Upper lobe of left lung (tissue), 6 donors: Measurements from ENCODE around the gene SLC35G3. TPM values are rescaled to one million over a fixed set of nuclear protein-coding genes. Genes with fewer than 3 reads are reported as not detected.
"Not testable (repeated sequence)": the region's sequence is repeated elsewhere in the genome, so short reads cannot be mapped to it uniquely, and the experiment has no call there.

Experiments
- ATAC-seq, 2 donors: fragments of 200-7000 bp; cut with Tn5 transposase; one replicate each; pipeline ENCODE4 v1.9.1; 2022; ENCODE audit warnings: mild to moderate bottlenecking in 2 of 2, moderate library complexity in 2 of 2; ENCODE audit not compliant: low FRiP score in 2 of 2
- DNase-seq, 2 donors: peaks; one replicate each; pipeline ENCODE4 v3.0.0-alpha.2; 2019 to 2020
- H3K27ac ChIP-seq, 4 donors: fragments of 200-600 bp; sonication (generic); one replicate each; pipeline ENCODE4 v1.5.1; 2016 to 2019
- H3K27me3 ChIP-seq, 4 donors: fragments of 200-600 bp; sonication (generic); one replicate each; pipeline ENCODE4 v1.5.1; 2017 to 2019
- H3K36me3 ChIP-seq, 4 donors: fragments of 200-600 bp; sonication (generic); one replicate each; pipeline ENCODE4 v1.5.1; 2016 to 2019
- H3K4me1 ChIP-seq, 4 donors: fragments of 200-600 bp; sonication (generic); one replicate each; pipeline ENCODE4 v1.5.1; 2018 to 2019
- H3K4me3 ChIP-seq, 4 donors: fragments of 200-600 bp; sonication (generic); one replicate each; pipeline ENCODE4 v1.5.1; 2017 to 2019; ENCODE audit warnings: mild to moderate bottlenecking in 2 of 4, moderate library complexity in 1 of 4
- H3K9me3 ChIP-seq, 4 donors: fragments of 200-600 bp; sonication (generic); one replicate each; pipeline ENCODE4 v1.5.1; 2018 to 2019
- EP300 ChIP-seq, 4 donors: sonication (generic); formaldehyde crosslinking; IDR thresholded peaks; one replicate each; pipeline ENCODE4 v1.5.1; 2017; ENCODE audit warnings: antibody characterized with exemption in 4 of 4, control low read depth in 2 of 4
- POLR2A ChIP-seq, 4 donors: fragments of 450-650 bp; IDR thresholded peaks; one replicate each; pipeline ENCODE4 v1.5.1; 2016 to 2017; ENCODE audit warnings: antibody characterized with exemption in 4 of 4, mild to moderate bottlenecking in 2 of 4
- POLR2AphosphoS5 ChIP-seq, 2 donors: sonication (generic); formaldehyde crosslinking; IDR thresholded peaks; one replicate each; pipeline ENCODE4 v1.5.1; 2017; ENCODE audit warnings: antibody characterized with exemption in 2 of 2
- WGBS, 2 donors: methylation state at CpG; one replicate each; pipeline ENCODE4 v1.1.5; 2017 to 2018; 5-methylcytosine and 5-hydroxymethylcytosine counted together
- total RNA-seq, 6 donors: library from RNA; depleted of rRNA in 4 of 6; stranded (reverse); fragments of >200 nt in 4 of 6; gene quantifications; one replicate each; pipeline versions ENCODE4 v1.1.0 to v1.2.1, GENCODE V29; 2016 to 2021
- TF ChIP-seq, protein P1 (sequence below), 6 experiments: fragments of 450-650 bp in 4 of 6; fragments of 200-600 bp in 2 of 6; sonication (generic) in 2 of 6; IDR thresholded peaks; one replicate each; pipeline ENCODE4 v1.5.1; 2016 to 2019; ENCODE audit warnings: antibody characterized with exemption in 6 of 6
- donor health status: DM: no; HTN: no; CAD: no; lungs with moderate emphysema.
- donor health status: DM: no; HTN: yes; CAD: no; lungs with severe emphysema.

SLC35G3 gene
- total RNA-seq, 6 donors from 2014 or later, result not detected

DNA sequence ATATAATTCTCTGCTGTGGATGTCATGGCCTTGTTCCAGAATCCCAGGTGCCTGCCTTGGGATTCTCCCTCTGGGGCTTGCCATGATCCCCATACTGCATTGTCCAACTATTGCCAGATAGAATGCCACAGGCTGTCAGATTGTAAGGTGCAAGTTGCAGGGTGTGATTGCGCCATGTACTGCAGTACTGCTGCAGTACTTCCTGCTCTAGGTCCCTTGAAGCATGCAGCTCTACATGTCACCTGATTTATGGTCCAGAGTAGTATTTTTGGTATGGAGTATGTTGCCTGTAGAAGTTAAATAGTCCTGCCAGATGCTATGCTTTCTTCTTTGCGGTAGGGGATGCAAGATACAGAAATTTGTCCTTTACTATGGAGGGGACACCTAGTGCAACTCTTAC, 41.7 kb upstream of the SLC35G3 start:
- ATAC-seq (no peak), DNase-seq (no peak)
- Histone ChIP-seq H3K27ac (no peak overlapping the region), H3K36me3 (no peaks in the 10 kb centered on the region), H3K27me3 (no peaks in the 10 kb centered on the region), H3K9me3 (no peaks in the 10 kb centered on the region), H3K4me1 (no peaks in the 10 kb centered on the region), H3K4me3 (no peak overlapping the region)
- 49 to 92% methylated on average over 1 to 2 of the region's 2 CpGs for WGBS, 2 donors
- TF ChIP-seq, protein P1, sequence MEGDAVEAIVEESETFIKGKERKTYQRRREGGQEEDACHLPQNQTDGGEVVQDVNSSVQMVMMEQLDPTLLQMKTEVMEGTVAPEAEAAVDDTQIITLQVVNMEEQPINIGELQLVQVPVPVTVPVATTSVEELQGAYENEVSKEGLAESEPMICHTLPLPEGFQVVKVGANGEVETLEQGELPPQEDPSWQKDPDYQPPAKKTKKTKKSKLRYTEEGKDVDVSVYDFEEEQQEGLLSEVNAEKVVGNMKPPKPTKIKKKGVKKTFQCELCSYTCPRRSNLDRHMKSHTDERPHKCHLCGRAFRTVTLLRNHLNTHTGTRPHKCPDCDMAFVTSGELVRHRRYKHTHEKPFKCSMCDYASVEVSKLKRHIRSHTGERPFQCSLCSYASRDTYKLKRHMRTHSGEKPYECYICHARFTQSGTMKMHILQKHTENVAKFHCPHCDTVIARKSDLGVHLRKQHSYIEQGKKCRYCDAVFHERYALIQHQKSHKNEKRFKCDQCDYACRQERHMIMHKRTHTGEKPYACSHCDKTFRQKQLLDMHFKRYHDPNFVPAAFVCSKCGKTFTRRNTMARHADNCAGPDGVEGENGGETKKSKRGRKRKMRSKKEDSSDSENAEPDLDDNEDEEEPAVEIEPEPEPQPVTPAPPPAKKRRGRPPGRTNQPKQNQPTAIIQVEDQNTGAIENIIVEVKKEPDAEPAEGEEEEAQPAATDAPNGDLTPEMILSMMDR (IDR thresholded peaks at IDR 0.05), result no peak
- TF ChIP-seq POLR2A (IDR thresholded peaks at IDR 0.05) (no peak), EP300 (IDR thresholded peaks at IDR 0.05) (no peak), POLR2AphosphoS5 (IDR thresholded peaks at IDR 0.05) (no peak)

GRCh38 chr17:35235289-35235688, 41.1 kb upstream of the SLC35G3 start:
- no peaks in the 10 kb centered on the region for H3K27me3 ChIP-seq
- TF ChIP-seq EP300 (IDR thresholded peaks at IDR 0.05), result no peak
- TF ChIP-seq, protein P1 (IDR thresholded peaks at IDR 0.05), result no peak
- no peak for TF ChIP-seq POLR2AphosphoS5 (IDR thresholded peaks at IDR 0.05)
- no peak for TF ChIP-seq POLR2A (IDR thresholded peaks at IDR 0.05)
- no peak overlapping the region for H3K27ac ChIP-seq
- no peaks in the 10 kb centered on the region for H3K4me1 ChIP-seq
- H3K4me3 ChIP-seq, result no peak overlapping the region
- H3K36me3 ChIP-seq, result no peaks in the 10 kb centered on the region
- no peak for ATAC-seq
- no peaks in the 10 kb centered on the region for H3K9me3 ChIP-seq
- DNase-seq, result no peak
- 83 to 93% methylated on average over 3 of the region's 3 CpGs for WGBS, 2 donors

DNA sequence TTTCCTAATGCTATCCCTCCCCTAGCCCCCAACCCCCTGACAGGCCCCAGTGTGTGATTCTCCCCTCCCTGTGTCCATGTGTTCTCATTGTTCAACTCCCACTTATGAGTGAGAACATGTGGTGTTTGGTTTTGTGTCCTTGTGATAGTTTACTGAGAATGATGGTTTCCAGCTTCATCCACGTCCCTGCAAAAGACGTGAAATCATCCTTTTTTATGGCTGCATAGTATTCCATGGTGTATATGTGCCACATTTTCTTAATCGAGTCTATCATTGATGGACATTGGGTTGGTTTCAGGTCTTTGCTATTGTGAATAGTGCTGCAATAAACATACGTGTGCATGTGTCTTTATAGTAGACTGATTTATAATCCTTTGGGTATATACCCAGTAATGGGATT, 40.1 kb upstream of the SLC35G3 start:
- not testable (repeated sequence) for H3K4me3 ChIP-seq, H3K27ac ChIP-seq, H3K9me3 ChIP-seq, H3K27me3 ChIP-seq, H3K4me1 ChIP-seq, ATAC-seq, DNase-seq, H3K36me3 ChIP-seq
- 90 to 92% methylated on average over 4 of the region's 4 CpGs for WGBS, 2 donors

- Histone ChIP-seq H3K4me3 (no peak overlapping the region), H3K36me3 (no peaks in the 10 kb centered on the region), H3K27me3 (no peaks in the 10 kb centered on the region), H3K4me1 (no peaks in the 10 kb centered on the region), H3K9me3 (no peaks in the 10 kb centered on the region), H3K27ac (no peak overlapping the region)
- DNase-seq (no peak), ATAC-seq (no peak)
- TF ChIP-seq POLR2A (IDR thresholded peaks at IDR 0.05) (no peak), EP300 (IDR thresholded peaks at IDR 0.05) (no peak), POLR2AphosphoS5 (IDR thresholded peaks at IDR 0.05) (no peak)
- TF ChIP-seq, protein P1 (IDR thresholded peaks at IDR 0.05), result no peak
- WGBS, 2 donors, result 86 to 87% methylated on average over 1 of the region's 1 CpG
Measured at GRCh38 chr17:35229638-35230037, 35.4 kb upstream of the SLC35G3 start.

GRCh38 chr17:35227546-35227945, 33.4 kb upstream of the SLC35G3 start:
- no peak for TF ChIP-seq POLR2AphosphoS5 (IDR thresholded peaks at IDR 0.05)
- TF ChIP-seq, protein P1 (IDR thresholded peaks at IDR 0.05), result no peak
- no peak for TF ChIP-seq EP300 (IDR thresholded peaks at IDR 0.05)
- Histone ChIP-seq H3K4me1 (no peaks in the 10 kb centered on the region), H3K27me3 (no peaks in the 10 kb centered on the region), H3K9me3 (peaks cover 0 to 2% (median under 1%) of the 10 kb centered on the region in 4 donors), H3K36me3 (no peaks in the 10 kb centered on the region), H3K4me3 (no peak overlapping the region), H3K27ac (no peak overlapping the region)
- no peak for ATAC-seq
- WGBS, 2 donors, result 71 to 94% methylated on average over 2 of the region's 2 CpGs
- DNase-seq, result no peak
